WTC11 (cell line): ENCODE measurements around the gene AQP1.

Source experiments
- ARID4B ChIP-seq: sonication (generic); formaldehyde crosslinking; IDR thresholded peaks from 2 replicates; pipeline ENCODE4 v1.8.0; 2023; ENCODE audit warnings: missing genetic modification reagents, mild to moderate bottlenecking, borderline replicate concordance
- CREM ChIP-seq: sonication (generic); formaldehyde crosslinking; IDR thresholded peaks from 2 replicates; pipeline ENCODE4 v1.8.1; 2022; ENCODE audit warnings: mild to moderate bottlenecking, missing genetic modification reagents, moderate library complexity
- CTCF ChIP-seq: fragments of 200-600 bp; IDR thresholded peaks from 2 replicates; pipeline ENCODE4 v1.8.0; 2022; ENCODE audit warnings: antibody characterized with exemption
- ELF4 ChIP-seq: sonication (generic); formaldehyde crosslinking; IDR thresholded peaks from 2 replicates; pipeline ENCODE4 v1.8.1; 2022; ENCODE audit warnings: low read depth, mild to moderate bottlenecking, moderate library complexity, missing genetic modification reagents
- FOXP1 ChIP-seq: sonication (generic); formaldehyde crosslinking; IDR thresholded peaks from 2 replicates; pipeline ENCODE4 v1.8.0; 2022; ENCODE audit warnings: missing genetic modification reagents, mild to moderate bottlenecking, moderate library complexity, borderline replicate concordance
- JUN ChIP-seq: sonication (generic); formaldehyde crosslinking; IDR thresholded peaks from 2 replicates; pipeline ENCODE4 v1.8.0; 2023; ENCODE audit warnings: mild to moderate bottlenecking, missing genetic modification reagents
- MLX ChIP-seq: sonication (generic); formaldehyde crosslinking; IDR thresholded peaks from 2 replicates; pipeline ENCODE4 v1.8.1; 2023; ENCODE audit warnings: mild to moderate bottlenecking, missing genetic modification reagents, moderate library complexity
- NR2C2 ChIP-seq: sonication (generic); formaldehyde crosslinking; IDR thresholded peaks from 2 replicates; pipeline ENCODE4 v1.8.0; 2022; ENCODE audit warnings: mild to moderate bottlenecking, missing genetic modification reagents
- SMAD3 ChIP-seq: sonication (generic); formaldehyde crosslinking; IDR thresholded peaks from 2 replicates; pipeline ENCODE4 v1.8.0; 2022; ENCODE audit warnings: missing genetic modification reagents, mild to moderate bottlenecking, borderline replicate concordance
- TEAD1 ChIP-seq: sonication (generic); formaldehyde crosslinking; IDR thresholded peaks from 2 replicates; pipeline ENCODE4 v1.8.0; 2022; ENCODE audit warnings: mild to moderate bottlenecking, missing genetic modification reagents
- USF2 ChIP-seq: sonication (generic); formaldehyde crosslinking; IDR thresholded peaks from 2 replicates; pipeline ENCODE4 v1.8.1; 2023; ENCODE audit warnings: mild to moderate bottlenecking, missing genetic modification reagents, moderate library complexity

- no peak for TF ChIP-seq ELF4 (CRISPR knock-in tag)
- no peak for TF ChIP-seq ARID4B (CRISPR knock-in tag)
- no peak for TF ChIP-seq NR2C2 (CRISPR knock-in tag)
- TF ChIP-seq TEAD1 (CRISPR knock-in tag) = no peak
- no peak for TF ChIP-seq CTCF
- TF ChIP-seq SMAD3 (CRISPR knock-in tag) = no peak
- no peak for TF ChIP-seq CREM (CRISPR knock-in tag)
- no peak for TF ChIP-seq FOXP1 (CRISPR knock-in tag)
- TF ChIP-seq JUN (CRISPR knock-in tag) = no peak
- no peak for TF ChIP-seq MLX
- TF ChIP-seq USF2 (CRISPR knock-in tag) = no peak
These were observed 23.3 kb downstream of the AQP1 start for GRCh38 chr7:30934732-30935568.
